Ramos (cell line): ENCODE data around the gene CARD11.
"Not testable (repeated sequence)": the region's sequence is repeated elsewhere in the genome, so short reads cannot be mapped to it uniquely, and the experiment has no call there.

Source experiments
- in situ Hi-C: fragments of 300-500 bp; cut with MboI; formaldehyde crosslinking; loops from one replicate; pipeline ENCODE4 v1.14.3; 2022; ENCODE audit warnings: low sequenced_read_pairs; ENCODE audit not compliant: unreplicated experiment

CARD11 gene

GRCh38 chr7:2920480-2920879 lies 123.2 kb downstream of the CARD11 start:
- in situ Hi-C loops, result not testable (repeated sequence)

GRCh38 chr7:2920041-2920440 lies 123.6 kb downstream of the CARD11 start:
- in situ Hi-C loops, result no loop called here

- in situ Hi-C loops, result no loop called here
Observed at GRCh38 chr7:2919256-2919655, 124.4 kb downstream of the CARD11 start.

GRCh38 chr7:2918406-2918805 lies 125.3 kb downstream of the CARD11 start:
- in situ Hi-C loops, result no loop called here

GRCh38 chr7:2915023-2915422 lies 128.6 kb downstream of the CARD11 start:
- in situ Hi-C loops, result no loop called here

- in situ Hi-C loops, result no loop called here
Observed at GRCh38 chr7:2913760-2914387, 129.8 kb downstream of the CARD11 start.

- in situ Hi-C loops, result no loop called here
Observed at GRCh38 chr7:2912684-2913439, 130.8 kb downstream of the CARD11 start.

- in situ Hi-C loops, result no loop called here
Observed at GRCh38 chr7:2911466-2911865, 132.2 kb downstream of the CARD11 start.

- in situ Hi-C loops, result no loop called here
Observed at GRCh38 chr7:2909471-2910039, 134.1 kb downstream of the CARD11 start.

- in situ Hi-C loops, result no loop called here
Observed at GRCh38 chr7:2909043-2909442, 134.6 kb downstream of the CARD11 start.

GRCh38 chr7:2908103-2908683 lies 135.5 kb downstream of the CARD11 start:
- in situ Hi-C loops, result no loop called here

GRCh38 chr7:2906197-2906931 lies 137.3 kb downstream of the CARD11 start:
- in situ Hi-C loops, result no loop called here

GRCh38 chr7:2905500-2905899 lies 138.2 kb downstream of the CARD11 start:
- in situ Hi-C loops, result no loop called here

- in situ Hi-C loops, result no loop called here
Observed at GRCh38 chr7:2905027-2905426, 138.6 kb downstream of the CARD11 start.

GRCh38 chr7:2904202-2904601 lies 139.5 kb downstream of the CARD11 start:
- in situ Hi-C loops, result no loop called here

GRCh38 chr7:2903682-2904162 lies 139.9 kb downstream of the CARD11 start:
- in situ Hi-C loops, result no loop called here

GRCh38 chr7:2897023-2897422 lies 146.6 kb downstream of the CARD11 start:
- in situ Hi-C loops, result no loop called here

- in situ Hi-C loops, result no loop called here
Observed at GRCh38 chr7:2896131-2896530, 147.5 kb downstream of the CARD11 start.

GRCh38 chr7:2894118-2894940 lies 149.3 kb downstream of the CARD11 start:
- in situ Hi-C loops, result no loop called here
